OCI-LY3 (cell line): Measurements from ENCODE around the gene ATP10B.

Experiments used
- H2AFZ ChIP-seq: fragments of 200-600, 300-600 bp; shearing (Covaris generic); 2 replicates; pipeline ENCODE4 v1.6.0; 2014; ENCODE audit warnings: antibody characterized with exemption, low read depth, low read length
- H3K27ac ChIP-seq: fragments of 200-600, 300-600 bp; sonication (generic); 2 replicates; pipeline ENCODE4 v1.5.1; 2014; ENCODE audit warnings: mild to moderate bottlenecking, low read length, moderate library complexity, mixed read lengths
- H3K27me3 ChIP-seq: fragments of 200-600, 300-600 bp; sonication (generic); 2 replicates; pipeline ENCODE4 v1.6.1; 2014; ENCODE audit warnings: low read depth, low read length, mixed read lengths
- H3K36me3 ChIP-seq: fragments of 200-600, 300-600 bp; sonication (generic); replicated peaks from 2 replicates; pipeline ENCODE3; 2014; ENCODE audit warnings: low read depth, low read length, mixed read lengths
- H3K4me1 ChIP-seq: fragments of 300-600, 200-600 bp; sonication (generic); 2 replicates; pipeline ENCODE4 v1.6.1; 2014; ENCODE audit warnings: low read length, mixed read lengths
- H3K4me2 ChIP-seq: fragments of 200-600, 300-600 bp; sonication (generic); 2 replicates; pipeline ENCODE4 v1.6.1; 2014; ENCODE audit warnings: low read length, mixed read lengths
- H3K4me3 ChIP-seq: fragments of 300-600, 200-600 bp; sonication (generic); 2 replicates; pipeline ENCODE4 v1.5.1; 2014; ENCODE audit warnings: antibody characterized with exemption, mild to moderate bottlenecking, low read length, moderate library complexity
- H3K79me2 ChIP-seq: fragments of 300-600, 200-600 bp; shearing (Covaris generic); 2 replicates; pipeline ENCODE4 v1.6.1; 2014; ENCODE audit warnings: mild to moderate bottlenecking, low read length, mixed read lengths
- H3K9ac ChIP-seq: fragments of 300-600, 200-600 bp; shearing (Covaris generic); 2 replicates; pipeline ENCODE4 v1.6.0; 2014; ENCODE audit warnings: mild to moderate bottlenecking, low read length, moderate library complexity
- H3K9me3 ChIP-seq: fragments of 200-600, 300-600 bp; shearing (Covaris generic); 2 replicates; pipeline ENCODE4 v1.6.1; 2014; ENCODE audit warnings: low read length, mixed read lengths; ENCODE audit not compliant: insufficient read depth
- H4K20me1 ChIP-seq: fragments of 200-600, 300-600 bp; sonication (generic); 2 replicates; pipeline ENCODE4 v1.6.1; 2016; ENCODE audit warnings: low read length, mixed read lengths; ENCODE audit not compliant: insufficient read depth
- CTCF ChIP-seq: fragments of 200-600, 300-600 bp; sonication (generic); IDR thresholded peaks from 2 replicates; pipeline ENCODE4 v1.5.1; 2014; ENCODE audit warnings: antibody characterized with exemption, low read length, low read depth
- EZH2phosphoT487 ChIP-seq: fragments of 200-600 bp; shearing (Covaris generic); IDR thresholded peaks from 2 replicates; pipeline ENCODE4 v1.6.1; 2018; ENCODE audit warnings: antibody characterized with exemption, mixed run types, low read depth

The ATP10B gene

GRCh38 chr5:160616712-160617497, 235.1 kb downstream of the ATP10B start:
- Histone ChIP-seq H3K27me3 (no peaks in the 10 kb centered on the region), H3K4me2 (no peak overlapping the region), H3K79me2 (no peaks in the 10 kb centered on the region), H3K9me3 (no peaks in the 10 kb centered on the region), H4K20me1 (no peaks in the 10 kb centered on the region), H3K4me3 (no peak overlapping the region), H3K27ac (no peak overlapping the region), H3K4me1 (no peaks in the 10 kb centered on the region), H2AFZ (no peak overlapping the region), H3K36me3 (no peaks in the 10 kb centered on the region), H3K9ac (no peak overlapping the region)
- TF ChIP-seq EZH2phosphoT487 (no peak), CTCF (no peak)

GRCh38 chr5:160614136-160614535, 237.9 kb downstream of the ATP10B start:
- TF ChIP-seq CTCF (no peak), EZH2phosphoT487 (no peak)
- H4K20me1 ChIP-seq = no peaks in the 10 kb centered on the region
- H3K9me3 ChIP-seq = no peaks in the 10 kb centered on the region
- no peaks in the 10 kb centered on the region for H3K4me1 ChIP-seq
- H2AFZ ChIP-seq = no peak overlapping the region
- H3K36me3 ChIP-seq = no peaks in the 10 kb centered on the region
- H3K27ac ChIP-seq = no peak overlapping the region
- no peaks in the 10 kb centered on the region for H3K79me2 ChIP-seq
- H3K4me3 ChIP-seq = no peak overlapping the region
- no peak overlapping the region for H3K4me2 ChIP-seq
- H3K9ac ChIP-seq = no peak overlapping the region
- no peaks in the 10 kb centered on the region for H3K27me3 ChIP-seq

- no peaks in the 10 kb centered on the region for H3K27me3 ChIP-seq
Observed at GRCh38 chr5:160605266-160605665, 246.7 kb downstream of the ATP10B start.

GRCh38 chr5:160604484-160604883, 247.5 kb downstream of the ATP10B start:
- Histone ChIP-seq H3K27me3 (no peaks in the 10 kb centered on the region), H3K9me3 (no peaks in the 10 kb centered on the region), H3K79me2 (no peaks in the 10 kb centered on the region), H3K4me1 (no peaks in the 10 kb centered on the region), H3K4me2 (no peak overlapping the region), H3K36me3 (no peaks in the 10 kb centered on the region), H3K9ac (no peak overlapping the region), H4K20me1 (no peaks in the 10 kb centered on the region), H3K4me3 (no peak overlapping the region), H3K27ac (no peak overlapping the region), H2AFZ (no peak overlapping the region)
- TF ChIP-seq CTCF (no peak), EZH2phosphoT487 (no peak)

More at GRCh38 chr5:160605266-160605665, 246.7 kb downstream of the ATP10B start:
- H2AFZ ChIP-seq = no peak overlapping the region
- TF ChIP-seq CTCF = no peak
- no peak for TF ChIP-seq EZH2phosphoT487
- H3K4me1 ChIP-seq = no peaks in the 10 kb centered on the region
- H3K4me3 ChIP-seq = no peak overlapping the region
- H3K4me2 ChIP-seq = no peak overlapping the region
- no peaks in the 10 kb centered on the region for H4K20me1 ChIP-seq
- no peak overlapping the region for H3K9ac ChIP-seq
- H3K9me3 ChIP-seq = no peaks in the 10 kb centered on the region
- no peaks in the 10 kb centered on the region for H3K36me3 ChIP-seq
- H3K79me2 ChIP-seq = no peaks in the 10 kb centered on the region
- no peak overlapping the region for H3K27ac ChIP-seq
